Fibroblast of skin of right biceps (primary cell): Measurements from ENCODE around the gene FGB.
A peak's percentile ranks its signal among the peaks of the same experiment; 100 is the strongest.

ENCODE experiments used
- DNase-seq: peaks from one replicate; pipeline ENCODE4 v3.0.0-alpha.2; 2013

Gene FGB

DNA sequence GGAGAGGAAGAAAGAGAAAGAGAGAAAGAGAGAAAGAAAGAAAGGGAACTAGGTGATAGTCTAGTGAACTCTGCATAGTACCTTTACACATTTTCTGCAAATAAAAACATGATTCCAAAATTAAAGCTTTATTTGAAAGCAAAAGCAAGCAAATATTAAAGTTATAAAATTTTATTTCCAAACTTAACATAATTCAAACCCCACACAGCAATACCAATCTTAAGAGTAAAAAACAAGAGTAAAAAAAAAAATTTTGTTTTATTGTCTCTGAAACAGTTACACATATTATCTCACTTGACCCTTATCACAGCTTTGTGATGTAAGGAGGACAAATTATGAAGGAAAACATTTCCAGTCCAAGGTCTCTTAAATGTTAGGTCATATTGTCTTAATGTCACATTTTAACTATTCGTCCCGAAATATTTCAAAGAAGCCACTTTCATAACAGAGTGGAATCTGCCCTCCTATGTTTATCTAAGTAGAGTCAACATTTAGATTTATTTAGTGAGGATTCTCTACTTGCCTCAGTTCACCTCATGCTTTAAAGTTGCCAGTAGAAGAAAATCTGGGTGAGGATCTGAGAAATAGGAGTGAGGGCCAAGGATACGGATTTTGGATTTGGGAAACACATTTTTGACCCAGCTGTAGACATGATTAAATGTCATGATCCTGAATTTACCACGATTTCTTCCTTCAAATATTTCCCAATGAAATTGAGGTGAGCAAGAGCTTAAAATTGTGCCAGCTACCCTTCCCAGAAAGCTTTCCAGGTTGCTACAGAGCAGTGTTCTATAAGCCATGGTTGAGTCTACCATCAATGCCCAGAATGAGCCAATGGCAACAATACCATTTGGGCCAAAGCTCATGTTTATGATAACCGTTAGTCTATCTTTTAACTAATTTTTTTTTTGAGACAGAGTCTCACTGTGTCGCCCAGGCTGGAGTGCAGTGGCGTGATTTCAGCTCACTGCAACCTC, 35.3 kb downstream of the FGB start:
- DNase-seq = no peak

DNA sequence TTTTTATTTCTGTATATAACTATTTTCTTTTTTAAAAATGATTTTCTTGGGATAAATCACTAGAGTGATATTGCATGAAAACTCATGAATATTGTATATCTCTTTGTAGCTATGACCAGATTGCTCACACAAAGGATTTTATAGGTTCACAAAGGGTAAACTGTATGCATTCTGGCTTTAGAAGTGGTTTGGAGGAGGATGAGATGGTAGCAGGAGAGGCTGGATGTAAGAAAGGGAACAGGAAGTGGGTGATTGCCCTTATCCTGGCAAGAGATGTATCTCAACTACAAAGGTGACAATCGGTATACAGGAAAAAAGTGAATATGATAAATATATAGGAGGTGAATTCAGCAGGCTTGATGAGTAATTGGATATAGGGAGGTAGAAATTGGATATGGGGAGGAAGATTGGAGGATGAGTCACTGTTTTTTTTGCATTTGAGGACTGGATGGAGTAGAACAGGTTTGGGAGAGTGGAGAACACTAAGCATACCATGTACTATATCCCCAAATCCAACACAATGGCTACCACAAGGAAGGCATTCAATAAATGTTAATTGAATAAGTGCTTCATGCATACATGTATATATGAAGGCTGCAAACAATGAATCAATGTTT, 39.7 kb downstream of the FGB start:
- DNase-seq = no peak

DNA sequence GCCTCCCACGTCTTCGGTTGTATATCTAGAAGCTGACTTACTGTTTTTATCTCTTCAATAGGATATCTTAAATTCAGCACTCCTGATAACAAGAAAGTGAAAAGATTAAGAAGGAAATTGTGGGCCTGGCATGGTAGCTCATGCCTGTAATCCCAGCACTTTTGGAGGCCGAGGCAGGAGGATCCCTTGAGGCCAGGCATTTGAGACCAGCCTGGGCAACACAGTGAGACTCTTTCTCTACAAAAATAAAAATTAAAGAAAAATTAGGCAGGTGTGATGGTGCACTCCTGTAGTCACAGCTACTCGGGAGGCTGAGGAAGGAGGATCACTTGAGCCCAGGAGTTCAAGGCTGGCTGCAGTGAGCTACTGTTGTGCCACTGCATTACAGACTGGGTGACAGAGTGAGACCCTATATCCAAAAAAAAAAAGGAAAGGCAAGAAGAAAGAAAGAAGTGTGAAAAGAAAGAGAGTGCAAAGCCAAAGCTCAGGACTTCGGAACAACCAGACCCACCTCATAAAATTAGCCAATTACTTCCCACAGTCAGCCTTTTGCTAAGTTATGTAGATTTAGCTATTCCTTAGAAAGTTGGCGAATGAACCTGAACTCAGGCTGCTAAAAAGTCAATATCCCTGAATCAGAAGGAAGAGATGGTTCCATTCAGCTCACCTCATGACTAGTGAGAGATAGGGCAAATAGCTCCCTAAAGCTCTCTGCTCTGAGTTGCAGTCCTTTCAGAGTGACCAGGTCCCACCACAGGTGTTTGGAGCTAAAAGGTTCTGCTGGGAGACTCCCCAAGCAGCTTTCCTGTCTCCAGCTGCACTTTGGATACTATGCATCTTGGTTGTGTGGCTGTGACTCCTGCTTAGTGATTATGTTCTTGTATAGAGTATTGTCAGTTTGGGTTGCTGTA, 40.5 kb downstream of the FGB start:
- no peak for DNase-seq

DNA sequence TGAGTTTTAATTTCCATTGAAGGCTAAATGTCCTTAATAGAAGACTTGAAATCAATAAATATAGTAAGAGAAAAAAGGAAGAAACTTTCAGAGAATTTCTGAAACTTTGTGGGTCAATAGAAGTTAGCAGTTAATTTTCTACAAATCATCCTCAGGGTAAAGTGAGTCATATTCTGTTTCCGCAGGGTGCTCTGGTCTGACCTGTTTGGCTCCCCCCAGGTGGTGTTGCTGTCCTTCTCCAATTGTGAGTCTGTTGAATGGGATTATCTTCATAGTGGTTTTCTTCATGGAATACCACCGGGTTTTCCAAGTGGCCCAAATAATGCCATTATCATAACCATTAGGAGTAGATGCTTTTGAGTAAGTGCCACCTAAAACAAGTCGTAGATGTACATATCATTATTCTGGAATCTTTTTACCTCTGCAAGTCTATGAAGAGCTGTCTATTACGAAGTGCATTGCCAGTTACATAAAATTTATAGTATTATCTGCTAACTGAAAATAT, 41.9 kb downstream of the FGB start:
- DNase-seq = no peak

DNA sequence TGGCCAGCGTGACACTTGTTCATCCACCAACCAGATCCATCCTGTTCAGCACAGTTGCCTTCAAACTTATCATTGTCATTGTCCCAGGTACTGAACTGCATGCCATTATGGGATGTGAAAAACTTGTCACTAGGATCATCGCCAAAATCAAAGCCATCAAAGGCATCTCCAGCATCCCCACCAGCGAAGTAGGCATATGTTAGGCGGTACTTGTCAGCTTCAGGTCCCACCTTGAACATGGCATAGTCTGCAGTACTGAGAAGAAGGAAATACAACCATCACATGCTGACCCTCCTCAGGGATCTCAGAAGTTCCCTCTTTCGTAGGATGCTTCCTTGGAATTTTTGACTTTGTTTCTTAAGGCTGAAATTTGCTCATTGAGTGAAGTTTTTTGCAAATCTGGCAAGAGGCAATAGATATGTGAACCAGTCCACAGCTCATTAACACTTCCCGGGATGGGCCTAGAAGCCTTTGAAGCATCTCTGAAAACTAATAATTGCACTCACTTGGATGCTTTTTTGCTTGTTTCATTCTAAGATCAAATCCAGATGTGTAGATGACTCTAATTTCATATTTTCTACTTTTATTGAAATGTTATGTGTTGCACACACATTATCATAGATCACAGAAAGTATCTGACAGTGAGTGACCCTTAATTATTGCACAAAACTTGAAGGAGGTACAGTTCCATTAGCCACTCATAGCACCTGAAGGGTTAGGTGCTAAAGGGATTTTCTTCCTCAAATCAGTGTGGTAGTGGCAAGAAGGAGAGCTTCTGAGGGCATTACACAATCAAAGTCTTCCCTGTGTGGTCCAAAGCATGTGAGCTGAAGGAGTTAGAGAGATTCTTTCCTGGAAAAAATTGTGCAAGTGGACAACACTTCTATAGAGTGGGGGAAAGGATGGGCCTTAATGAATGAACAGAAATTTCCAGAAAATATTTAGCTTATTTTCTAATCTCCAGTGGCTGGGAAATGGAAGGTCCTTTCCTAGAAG, 44.2 kb downstream of the FGB start:
- no peak for DNase-seq

DNA sequence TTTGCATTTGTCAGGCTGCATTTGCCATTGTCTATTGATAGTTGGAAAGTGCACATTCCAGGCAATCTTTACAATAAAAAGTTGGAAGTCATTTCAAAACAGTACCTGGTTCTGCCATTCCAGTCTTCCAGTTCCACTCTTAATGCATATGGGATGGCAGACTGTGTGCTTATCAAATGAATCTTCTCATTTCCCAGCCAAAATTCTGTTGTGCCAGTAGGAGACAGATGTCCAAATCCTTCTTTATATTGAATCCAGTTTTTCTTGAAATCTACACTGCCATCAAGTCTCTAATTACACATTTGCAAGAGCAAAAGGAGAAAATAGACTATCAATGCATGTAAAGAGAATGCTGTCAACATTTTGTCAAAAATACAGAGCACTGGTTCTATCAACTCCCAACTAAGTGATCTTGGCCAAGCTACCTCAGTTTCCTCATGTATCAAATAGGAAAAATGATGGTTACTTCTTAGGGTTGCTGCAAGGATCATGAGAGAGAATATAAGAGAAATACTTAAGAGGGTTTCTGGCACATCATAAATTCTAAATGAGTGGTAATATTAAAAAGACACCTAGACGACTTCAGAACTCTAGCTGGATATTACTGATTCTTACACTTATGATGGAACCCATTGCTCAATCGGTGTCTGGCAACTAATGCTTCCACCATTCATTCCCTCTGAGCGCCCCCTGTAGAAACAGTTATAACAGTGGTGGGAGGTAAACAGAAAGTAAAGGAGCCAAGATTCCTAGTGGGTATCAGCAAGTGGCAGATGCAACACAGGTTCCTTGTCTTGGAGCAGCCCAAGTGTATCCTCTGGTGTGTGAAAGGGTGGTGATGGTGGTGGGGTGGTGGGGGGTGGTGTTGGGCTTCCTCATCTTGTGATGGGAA, 45.8 kb downstream of the FGB start:
- DNase-seq = no peak

DNA sequence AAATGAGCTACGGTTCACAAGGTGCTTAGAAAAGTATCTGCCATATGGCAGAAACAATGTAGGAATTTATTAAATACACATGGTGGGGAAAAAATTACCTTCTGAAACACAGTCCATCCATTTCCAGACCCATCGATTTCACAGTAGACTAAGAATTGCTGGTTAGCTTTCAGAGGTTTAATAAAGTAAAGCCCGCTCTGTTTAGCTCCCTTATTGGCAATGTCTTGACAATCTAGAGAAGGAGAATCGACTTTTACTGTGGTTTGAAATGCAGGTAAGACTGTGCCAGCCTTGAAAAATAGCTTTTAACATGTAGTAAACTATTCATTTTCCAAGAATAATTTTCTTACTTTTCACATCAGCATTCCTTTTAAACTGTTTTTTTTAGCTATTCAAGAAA, 46.7 kb downstream of the FGB start:
- no peak for DNase-seq

DNA sequence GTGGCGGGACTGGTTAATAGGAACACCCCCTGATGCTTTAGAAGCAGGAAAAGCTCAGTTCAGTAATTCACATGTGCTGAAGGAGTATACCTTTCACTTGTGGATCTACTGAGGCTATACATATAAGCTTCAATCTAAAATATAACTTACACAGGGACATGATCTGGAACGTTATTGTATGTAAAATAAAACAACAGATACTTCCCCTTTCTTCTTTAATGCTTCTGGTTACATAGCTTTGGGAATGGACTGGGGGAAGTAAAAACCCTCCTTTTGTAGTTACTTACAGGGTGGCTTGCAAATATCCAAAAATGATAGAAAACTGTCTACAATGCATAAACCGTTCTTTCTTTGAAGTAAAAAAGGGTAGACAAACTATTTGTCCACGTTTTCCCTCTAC, 47.8 kb downstream of the FGB start:
- DNase-seq = no peak

DNA sequence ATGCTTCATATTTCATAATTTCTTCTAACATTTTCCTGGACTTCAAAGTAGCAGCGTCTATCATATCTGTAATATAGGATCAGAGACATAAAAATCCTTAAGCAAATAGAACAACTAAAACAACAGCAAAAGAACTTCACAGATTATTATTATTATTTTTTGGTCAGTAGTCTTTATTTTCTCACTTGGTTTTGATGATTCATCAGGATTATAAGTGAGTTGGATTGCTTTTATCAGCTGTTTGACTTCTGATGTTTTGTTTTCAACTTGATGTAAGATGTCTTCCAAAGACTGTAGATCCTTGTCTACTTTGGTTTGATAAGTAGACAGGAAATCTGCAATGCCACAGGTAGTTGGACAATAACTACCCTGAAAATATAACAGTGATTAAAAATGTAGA, 49.0 kb downstream of the FGB start:
- DNase-seq = no peak

DNA sequence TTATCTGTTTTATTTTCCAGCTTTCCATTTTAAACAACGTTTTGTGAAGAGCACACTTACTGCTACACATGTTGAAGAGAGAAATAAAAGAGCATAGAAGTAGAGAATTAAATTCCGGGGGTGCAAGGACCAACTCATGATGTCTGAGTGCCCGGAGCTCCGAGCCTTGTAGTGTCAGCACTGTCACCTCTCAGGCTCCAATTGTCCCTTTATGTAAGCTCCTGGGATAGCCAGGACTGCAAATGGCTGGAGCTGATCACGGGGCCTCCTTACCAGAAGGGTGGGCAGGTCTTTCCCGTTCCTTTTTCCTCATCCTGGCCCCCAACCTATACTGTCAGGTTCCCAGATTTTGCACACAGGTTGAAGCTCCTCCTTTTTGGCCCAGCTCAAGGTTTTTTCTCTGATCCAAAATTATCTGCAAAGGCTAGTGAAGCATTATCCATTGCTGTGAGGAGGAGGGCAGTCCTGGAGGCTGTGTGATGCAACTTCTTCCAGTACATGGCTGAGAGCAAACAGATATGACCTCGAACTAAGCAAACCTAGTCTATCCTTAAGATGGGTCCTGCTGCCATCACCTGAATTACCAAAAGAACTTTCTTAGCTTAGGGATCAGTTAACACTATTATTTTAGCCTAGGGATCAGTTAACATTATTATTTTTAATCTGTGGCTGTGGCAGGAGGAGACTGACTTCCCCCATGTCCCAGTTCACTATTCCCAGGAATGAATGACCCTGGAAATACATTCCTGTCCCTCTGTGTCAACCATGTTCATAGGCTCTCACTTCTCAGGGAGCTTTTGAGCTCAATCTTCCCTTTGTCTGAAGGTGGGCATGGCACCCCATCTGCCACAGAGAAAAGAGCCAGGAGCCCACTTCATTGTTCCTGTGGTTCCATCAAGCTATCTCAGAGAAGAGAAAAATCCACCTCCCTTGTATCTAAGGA, 49.9 kb downstream of the FGB start, which contains the start of gene FGG:
Gene FGG (minus strand): TSS at position 185 of the 943 bp plus-strand sequence. CDS start 47 bp downstream, at position 138.
- DNase-seq = no peak

DNA sequence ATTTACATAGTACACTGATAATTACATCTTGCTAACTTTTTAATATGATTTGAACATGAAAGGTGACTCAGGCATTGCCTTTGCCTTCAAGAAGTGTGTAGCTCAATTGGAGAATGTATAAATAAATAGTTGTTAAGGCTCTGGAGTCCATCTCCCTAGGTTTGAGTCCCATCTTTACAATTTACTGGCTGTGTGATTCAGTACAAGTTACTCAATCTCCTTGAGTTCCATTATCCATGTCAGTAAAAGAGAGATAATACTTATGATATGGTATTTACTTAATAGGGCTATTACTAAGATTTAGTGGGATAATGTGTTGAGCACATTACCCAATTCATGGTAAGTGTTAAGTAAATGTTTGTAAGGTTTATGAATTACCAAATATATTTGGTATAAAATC, 51.5 kb downstream of the FGB start:
- DNase-seq = no peak

DNA sequence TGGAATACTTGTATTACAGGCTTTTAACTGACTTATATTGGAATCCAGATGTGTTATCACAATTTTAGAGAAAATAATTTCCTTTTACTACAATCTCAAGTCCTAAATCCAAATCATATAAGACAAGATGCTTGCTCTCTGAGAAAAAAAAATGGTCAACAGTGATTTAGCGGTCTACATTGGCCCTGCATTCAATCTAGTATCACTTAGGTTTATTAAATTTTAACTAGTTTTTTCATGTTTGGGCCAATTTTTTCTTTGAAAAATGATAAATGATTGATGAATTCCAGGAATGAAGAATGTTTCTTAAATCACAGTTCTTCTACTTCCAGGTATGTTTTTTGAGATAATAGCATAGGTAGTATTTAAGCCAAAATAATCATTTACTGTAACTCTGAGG, 52.4 kb downstream of the FGB start:
- DNase-seq = no peak

DNA sequence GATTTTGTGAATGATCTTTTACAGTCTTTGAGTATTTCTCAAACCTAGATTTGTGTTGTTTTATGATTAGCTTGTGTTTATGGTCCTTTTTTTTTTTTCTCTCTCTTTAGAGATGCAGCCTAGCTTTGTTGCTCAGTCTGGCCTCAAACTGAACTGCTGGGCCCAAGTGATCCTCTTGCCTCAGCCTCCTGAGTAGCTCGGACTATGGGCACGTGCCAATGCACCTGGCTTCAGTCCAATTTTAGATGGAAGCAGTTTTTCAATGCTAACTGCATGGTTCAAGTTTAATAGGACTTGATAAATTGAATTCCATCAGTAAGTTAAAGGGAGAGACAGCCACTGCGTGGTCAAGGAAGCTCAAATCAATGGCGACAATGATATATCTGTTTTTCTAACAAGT, 53.5 kb downstream of the FGB start:
- no peak for DNase-seq

DNA sequence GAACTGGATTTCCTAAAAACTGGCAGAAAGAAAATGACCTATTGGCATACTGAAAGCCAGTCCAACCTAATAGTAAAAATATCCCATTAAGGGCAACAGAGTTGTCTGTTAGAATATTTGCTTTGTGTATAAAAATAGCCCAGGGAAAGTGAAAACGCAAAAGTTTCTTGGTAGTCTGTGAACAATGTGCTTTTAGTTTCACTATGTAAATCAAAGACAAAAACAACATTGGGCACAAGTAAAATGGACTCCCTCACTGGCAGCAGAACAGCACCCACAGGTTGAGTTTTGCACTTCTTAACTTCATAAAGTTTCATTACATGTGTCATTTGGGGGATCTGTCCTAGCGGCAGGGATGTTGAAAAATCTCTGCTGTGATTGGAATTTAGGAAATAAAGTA, 53.9 kb downstream of the FGB start:
- DNase-seq = no peak

DNA sequence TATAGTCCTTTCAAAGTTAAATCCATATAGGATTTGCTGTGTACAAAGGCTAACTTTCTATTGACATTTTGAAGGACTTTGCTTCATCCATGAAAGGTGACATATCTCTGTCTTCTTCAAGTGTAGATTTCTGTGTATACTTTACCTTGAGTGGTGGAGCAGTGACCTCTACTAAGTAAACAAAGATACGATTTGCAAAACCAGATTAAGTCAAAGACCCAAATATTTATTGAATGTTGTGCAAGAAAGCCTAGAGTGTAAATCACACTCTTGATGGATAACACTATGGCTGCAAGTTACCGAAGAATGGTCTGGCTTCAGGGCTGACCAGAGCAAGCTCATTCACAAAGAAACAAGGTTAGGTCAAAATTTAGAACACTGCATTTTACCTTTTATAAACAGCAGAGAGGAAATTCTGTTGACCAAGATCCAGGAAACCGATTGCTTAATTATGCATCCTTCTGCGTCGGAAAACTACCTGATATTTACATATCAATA, 55.1 kb downstream of the FGB start:
- no peak for DNase-seq

DNA sequence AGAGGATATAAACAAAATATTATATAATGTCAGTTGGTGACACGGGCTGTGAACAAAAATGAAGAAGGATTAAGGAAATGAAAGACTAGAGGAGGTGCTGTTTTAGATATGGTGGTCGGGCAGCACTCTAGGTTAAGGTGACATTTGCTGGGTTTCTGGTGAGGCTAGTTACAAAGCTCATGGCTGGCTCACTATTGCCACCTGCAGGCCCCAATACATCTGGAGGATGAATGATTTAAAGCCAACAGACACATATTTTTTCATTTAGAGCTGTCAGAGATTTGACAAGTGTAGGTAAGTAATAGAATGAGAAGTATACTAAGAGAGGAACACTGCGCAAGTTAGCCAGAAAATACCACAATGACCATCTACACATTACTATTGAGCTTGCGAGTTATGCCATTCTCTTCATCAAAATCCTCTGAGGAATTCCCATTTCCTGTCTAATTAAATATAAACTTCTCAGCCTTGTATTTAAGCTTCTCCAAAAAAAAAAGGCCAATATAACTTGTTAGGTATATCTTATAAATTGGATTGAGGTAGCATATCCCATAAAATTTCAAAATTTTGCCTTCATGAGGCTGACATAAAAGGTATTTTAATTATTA, 56.0 kb downstream of the FGB start:
- peak; percentile 31 for DNase-seq

DNA sequence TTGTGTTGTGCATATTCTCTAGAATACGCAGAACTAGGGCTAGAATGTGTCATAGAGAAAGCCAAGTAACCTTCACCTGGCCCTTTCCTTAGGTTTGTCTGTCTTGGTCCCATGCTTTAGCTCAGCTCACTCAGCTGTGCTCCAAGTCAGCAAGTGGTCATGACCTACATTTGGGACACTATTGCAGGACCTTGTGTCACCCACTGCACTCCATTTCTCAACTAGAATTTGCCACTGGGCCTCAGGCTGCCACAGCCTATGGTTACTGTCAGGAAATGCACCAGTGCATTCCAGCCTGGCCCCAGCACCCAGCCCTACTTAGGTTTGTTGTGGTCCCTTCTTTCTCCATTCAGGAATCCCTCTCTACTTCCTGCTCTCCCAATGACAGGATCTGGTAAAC, 57.3 kb downstream of the FGB start:
- DNase-seq = no peak
